DMS79 treated with DMSO at 0.1 percent for 48 hours (cell line): Measurements from ENCODE around the gene ADCY2.

Experiments
- DNase-seq: peaks from one replicate; lab custom pipeline; 2025; lab: John Stamatoyannopoulos, UW

The ADCY2 gene

DNA sequence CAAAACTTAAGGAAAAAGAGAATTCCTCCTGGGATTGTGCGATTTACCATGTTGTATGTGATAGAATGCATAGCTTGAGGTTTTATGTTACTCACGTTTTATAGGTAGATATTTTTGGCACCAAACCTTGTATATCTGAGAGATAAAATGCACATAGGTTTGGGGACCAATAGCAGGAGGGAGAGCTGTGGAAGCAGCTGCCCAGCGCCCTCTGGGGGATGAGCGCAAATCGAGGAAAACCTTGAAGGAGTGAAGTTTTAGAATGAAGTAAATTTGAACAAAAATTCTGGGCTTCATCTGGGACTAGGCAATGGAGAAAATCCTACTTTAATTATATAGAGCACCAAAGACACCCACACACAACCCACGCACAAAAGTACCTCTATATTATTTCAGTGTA lies 197.0 kb downstream of the ADCY2 start:
- no peak for DNase-seq

- DNase-seq = no peak
Observed at GRCh38 chr5:7597059-7597642, 201.2 kb downstream of the ADCY2 start.

DNA sequence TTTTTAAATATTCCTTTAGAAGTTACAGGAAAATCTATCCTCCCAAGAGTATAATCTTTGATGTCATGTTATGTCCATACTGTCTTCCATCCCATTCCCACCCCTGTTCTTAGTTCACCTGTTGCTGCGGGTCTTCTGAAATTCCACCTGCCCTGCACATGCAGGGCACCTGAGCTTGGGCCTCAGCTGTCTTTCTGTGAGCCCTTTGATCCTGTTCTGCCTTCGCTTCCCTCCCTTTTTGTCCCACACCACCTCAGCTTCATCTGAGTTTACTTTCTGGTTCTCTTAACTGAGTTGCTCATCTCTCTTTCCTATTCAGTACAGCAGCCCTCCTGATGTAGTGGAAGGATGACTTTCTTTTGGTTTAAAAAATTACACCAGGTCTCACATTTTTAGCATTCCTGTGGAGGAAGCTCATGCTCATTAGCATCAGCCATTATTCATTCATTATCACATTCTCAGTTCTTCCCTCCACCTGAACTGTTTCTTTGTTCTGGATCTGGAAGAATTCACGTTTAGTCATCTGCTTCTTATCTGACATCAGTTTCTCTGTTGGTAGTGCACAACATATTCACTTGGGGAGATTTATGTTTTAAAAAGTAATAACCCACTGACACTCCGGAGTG lies 211.0 kb downstream of the ADCY2 start:
- no peak for DNase-seq

DNA sequence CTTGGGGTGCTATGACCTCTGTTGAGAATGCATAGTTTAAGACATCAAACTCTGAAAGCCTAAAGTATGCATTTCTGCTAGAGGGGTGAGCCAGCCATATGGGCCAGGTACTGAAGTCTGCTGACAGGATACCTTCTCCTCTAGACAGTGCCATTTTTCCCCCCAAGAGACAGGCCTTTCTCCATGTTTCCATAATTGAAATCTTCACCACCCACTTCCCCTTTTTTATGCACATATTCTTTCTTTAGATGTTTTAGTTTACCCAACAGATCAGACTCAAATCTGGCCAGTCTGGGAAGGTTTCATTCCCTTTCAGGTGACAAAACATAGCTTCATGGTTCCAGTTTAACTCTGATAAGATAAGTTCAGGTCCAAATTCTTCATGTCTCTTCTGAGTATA lies 212.8 kb downstream of the ADCY2 start:
- DNase-seq = no peak

DNA sequence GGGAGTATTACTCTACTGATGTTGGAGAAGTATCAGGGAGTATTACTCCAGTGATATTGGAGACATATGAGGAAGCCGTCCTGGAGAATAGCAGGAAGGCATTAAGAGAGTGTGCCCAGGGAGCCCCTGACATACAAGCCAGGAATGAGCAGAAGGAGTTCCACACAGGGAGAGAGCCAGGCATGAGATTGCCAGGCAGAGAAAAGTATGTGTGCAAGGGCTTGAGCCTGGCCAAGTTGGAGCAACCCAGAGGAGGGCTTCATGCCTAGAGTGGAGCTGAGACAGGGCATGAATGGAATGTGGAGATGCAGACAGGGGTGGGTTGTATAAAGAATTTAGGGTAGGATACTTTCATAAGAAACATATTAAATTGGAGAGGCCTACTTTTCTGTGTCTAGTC lies 213.8 kb downstream of the ADCY2 start:
- no peak for DNase-seq

DNA sequence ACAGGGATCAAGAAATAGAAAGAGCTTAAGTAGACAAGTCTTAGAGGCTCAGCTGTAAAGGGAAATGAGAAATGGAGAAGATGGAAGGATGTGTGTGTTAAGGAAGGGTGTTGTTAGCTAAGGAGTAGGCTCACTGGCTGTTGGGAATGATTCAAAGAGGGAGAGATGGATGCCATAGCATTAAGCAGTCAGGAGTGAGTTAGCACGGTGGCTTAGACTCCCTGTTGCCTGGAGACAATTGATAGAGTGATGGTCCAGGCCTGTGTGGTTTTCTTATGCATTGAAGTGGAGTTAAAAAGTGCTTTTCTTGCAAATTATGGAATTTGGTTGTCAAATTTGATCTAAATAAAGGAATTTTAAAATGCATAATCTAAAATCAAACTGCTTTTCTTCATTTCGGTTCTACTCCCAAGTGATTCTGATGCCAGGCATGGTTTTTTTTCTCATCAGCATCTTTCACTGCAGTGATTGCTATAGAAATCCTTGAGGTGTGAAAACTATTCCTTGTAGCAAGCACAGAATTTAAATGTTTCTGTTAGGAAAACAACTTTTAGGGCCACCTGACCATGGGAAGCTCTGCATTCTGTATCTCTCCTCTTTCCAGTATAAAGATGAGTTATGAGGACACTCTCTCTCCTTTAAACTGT lies 214.7 kb downstream of the ADCY2 start:
- no peak for DNase-seq

GRCh38 chr5:7611518-7611917 lies 215.6 kb downstream of the ADCY2 start:
- DNase-seq = no peak

DNA sequence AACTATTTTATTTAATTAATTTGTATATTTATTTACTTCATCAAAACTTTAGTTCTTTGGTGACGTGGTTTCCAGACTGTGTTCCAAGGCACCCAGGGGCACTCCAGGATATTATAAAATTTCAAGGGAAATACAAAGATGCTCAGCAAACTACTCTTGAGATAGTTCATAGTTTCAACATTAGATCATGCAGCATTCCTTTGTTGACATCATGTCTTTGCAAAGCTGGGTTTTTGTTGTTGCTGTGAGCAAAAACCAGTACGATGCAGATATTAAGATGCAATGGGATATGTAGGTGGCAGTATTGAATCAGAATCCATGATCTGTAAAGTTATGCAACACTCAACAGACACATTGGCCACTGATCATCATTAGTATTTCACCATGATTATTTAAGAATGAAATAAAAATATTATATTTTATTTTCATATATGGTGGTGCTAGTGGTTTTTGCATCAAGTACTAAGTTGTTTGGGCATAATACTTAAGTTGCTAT lies 219.7 kb downstream of the ADCY2 start:
- no peak for DNase-seq

- no peak for DNase-seq
Observed at GRCh38 chr5:7616897-7617296, 221.0 kb downstream of the ADCY2 start.

DNA sequence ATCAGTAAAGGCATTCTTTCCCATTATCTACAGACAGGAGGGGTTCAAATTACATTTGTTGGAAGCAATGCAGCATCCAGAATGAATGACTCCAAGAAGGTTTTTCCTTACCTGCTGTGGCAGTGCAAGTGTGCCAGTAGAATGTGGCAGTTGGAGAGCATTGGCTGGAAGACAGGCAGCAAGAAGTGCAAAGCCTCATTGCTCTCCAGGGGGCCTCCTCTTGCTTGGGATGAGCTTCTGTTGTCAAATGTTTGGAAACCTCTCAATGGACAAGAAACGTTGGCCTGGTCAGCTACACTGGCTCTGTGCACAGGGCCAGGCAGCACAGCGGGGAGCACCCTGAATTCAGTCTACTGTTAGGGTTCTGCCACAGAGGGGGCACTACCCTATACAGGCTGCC lies 226.6 kb downstream of the ADCY2 start:
- DNase-seq = no peak

- DNase-seq = no peak
Observed at GRCh38 chr5:7625740-7626139, 229.8 kb downstream of the ADCY2 start.

DNA sequence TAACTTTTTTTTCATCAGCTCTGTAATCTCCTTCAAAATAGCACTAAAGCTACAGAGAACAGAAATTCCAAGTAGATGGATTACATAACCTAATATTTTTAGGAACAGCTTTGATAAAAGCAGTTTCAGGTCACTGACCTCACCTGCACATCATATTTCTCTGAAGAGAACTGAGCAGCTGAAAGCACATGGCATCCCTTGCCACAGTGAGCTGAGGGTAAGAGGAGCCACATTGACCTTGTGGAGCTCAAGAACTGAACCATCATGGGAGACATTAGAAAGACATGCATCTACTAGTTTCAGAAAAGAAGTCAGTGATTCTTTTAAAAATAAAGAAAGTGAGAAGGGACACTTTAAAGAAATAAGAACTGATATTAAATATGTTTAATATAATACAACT lies 232.3 kb downstream of the ADCY2 start:
- DNase-seq = no peak

DNA sequence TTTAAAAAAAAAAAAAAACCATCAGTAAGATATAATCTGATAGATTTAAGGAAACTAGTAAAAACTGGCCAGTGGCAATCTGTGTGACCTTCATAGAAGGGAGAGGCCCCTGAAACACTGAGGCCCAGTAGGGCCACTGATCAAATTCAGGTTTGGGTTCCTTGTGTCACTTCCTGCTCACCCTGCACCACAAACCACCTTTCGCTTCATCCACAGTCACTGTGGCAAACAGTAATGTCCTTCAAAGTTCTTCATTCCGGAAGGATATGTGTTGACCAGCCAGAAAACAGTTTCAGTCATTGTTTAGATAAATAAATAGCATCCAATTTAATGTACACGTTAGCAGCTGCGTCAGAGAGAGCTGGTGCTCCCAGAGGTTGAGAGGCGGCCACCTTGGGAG lies 232.9 kb downstream of the ADCY2 start:
- no peak for DNase-seq

GRCh38 chr5:7629561-7629960 lies 233.6 kb downstream of the ADCY2 start:
- peak; percentile 80 for DNase-seq

DNA sequence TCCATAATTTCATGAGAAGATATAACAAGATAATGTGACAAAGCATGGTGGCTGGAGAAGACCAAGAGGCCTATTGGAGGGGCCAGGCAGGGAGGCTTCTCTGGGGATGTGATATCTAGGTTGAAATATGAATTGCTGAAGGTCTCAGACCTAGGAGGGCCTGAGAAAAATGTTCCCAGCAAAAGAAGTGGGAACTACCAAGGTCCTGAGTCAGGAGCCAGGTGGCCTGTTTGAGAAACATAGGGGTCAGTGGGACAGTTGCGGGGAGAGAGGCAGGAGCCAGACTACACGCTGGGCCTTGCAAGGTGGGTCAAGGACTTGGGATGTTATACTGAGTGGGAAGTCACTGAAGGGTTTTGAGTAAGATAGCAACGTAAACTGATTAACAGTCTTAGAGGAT lies 238.9 kb downstream of the ADCY2 start:
- DNase-seq = no peak

- DNase-seq = no peak
Observed at GRCh38 chr5:7638456-7638855, 242.5 kb downstream of the ADCY2 start.

GRCh38 chr5:7642029-7642428 lies 246.1 kb downstream of the ADCY2 start:
- DNase-seq = no peak

- DNase-seq = no peak
Observed at GRCh38 chr5:7644723-7645122, 248.8 kb downstream of the ADCY2 start.

DNA sequence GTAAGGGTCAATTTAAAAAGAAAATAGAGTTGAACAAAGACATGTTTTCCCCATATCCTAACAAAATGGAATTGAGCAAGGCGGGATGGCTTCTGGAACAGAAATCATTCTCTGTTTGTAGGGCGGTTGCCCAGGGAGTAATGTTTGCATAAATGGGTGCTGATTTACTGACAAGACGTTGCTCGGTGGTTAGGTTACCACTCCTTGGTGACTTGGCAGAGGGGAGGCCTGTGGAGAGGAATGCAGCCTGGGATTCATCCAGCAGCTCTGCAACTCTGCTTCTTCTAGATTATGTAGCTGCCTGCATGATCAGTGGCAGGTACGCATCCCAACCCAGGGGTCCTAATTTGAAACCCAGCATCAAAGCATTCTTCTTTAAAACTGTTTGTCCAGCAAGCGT lies 254.8 kb downstream of the ADCY2 start:
- no peak for DNase-seq

DNA sequence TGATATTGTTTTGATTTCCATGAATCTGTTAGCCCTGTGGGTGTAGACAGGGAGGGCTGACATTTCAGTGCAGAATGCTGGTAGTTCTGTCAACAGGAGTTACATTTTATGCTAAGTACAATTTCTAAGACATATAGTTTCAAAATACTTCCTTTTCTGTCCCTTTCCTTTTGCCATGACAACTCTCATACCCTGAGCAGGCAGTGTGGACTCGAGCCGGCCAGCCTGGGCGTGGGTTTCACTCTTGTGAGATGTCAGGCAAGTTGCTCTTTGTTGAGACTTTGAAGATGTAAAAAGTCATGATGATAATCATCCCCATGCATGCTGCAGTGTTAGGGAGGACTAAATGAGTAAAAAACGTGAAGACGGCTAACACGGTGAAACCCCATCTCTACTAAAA lies 257.1 kb downstream of the ADCY2 start:
- DNase-seq = no peak

DNA sequence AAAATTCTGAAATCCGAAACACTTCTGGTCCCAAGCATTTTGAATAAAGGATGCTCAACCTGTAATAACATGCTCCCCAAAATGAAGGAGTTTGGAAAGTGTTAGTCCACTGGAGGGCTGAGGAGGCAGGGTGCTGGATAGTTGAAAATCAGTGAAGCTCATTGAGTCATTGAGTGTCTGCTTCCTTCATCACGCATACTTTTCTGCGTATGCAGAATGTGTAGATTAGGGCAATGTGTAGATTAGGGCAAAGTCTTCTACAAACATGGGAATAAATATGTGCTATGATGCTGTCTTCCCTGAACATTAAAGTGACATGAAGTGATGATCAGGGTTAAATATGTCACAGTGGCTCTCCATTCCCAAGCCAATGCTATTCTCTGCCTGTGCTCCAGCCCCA lies 261.2 kb downstream of the ADCY2 start:
- no peak for DNase-seq

- DNase-seq = no peak
Observed at GRCh38 chr5:7659420-7659819, 263.5 kb downstream of the ADCY2 start.

- no peak for DNase-seq
Observed at GRCh38 chr5:7662289-7662688, 266.4 kb downstream of the ADCY2 start.

DNA sequence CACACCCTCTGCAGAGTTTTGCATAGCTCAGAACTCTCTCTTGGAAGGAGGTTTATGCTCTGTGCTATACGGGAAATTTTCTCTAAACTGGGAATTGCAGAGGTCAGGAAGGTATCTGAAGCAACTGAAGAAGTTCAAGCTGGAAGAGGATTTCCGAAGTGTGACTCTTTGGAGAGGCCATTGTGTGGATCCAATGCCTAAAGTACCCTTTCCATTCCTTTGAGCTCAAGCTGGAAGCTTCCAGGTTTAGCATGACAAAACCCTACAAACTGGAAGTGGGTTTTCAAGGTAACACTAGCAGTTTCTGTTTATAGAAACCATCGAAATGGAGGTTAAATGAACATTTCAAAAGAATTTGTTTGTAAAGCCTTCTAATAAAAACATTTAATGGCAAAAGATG lies 267.9 kb downstream of the ADCY2 start:
- DNase-seq = no peak
